ENCODE data around the gene ERVFRD-1. TPM values are rescaled to one million over a fixed set of nuclear protein-coding genes. Genes with fewer than 3 reads are reported as not detected.

The ERVFRD-1 gene
- total RNA-seq, 1 donor from 2014 or later: not detected

DNA sequence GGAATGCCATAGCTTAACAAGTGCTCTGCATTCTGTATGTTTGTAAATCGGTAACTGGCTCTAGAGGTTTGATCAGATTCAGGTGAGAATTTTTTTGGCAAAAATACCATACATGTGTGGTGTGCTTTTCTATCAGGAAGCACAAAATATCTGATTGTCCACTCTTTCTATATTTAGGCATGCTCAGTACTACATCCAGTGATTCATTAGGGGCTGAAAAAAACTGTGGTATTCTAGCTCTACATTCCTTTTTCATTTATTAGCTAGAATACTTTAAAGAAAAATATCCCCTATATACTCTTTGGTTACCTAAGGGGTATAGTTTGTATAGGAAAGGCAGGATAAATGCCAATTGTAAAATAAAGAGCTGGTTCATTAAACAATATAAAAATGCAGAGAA lies 56.8 kb downstream of the ERVFRD-1 start:
- DNase-seq (ENCODE audit: low read depth, low spot score): no peak

DNA sequence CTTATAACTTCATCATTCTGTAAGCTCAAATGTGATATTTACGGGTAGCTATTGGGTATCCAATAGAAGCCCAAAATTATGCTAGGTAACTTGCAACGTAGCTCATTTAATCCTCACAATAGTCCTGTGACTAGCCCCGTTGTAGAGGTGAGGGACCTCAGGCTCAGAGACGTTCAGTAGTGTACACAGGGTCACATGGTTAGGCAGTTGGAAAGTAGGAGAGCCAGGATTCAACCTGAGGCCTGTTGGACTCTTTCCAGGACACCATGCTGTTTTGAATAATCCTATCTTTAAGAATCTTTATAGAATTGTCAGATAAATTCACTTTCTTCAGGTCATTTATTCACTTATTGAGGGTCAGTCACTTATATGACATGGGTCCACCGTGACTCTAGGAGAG lies 58.2 kb downstream of the ERVFRD-1 start:
- DNase-seq (ENCODE audit: low read depth, low spot score): no peak

Other genes with a start within 250 kb of the ERVFRD-1 start
- not detected in 2 replicates for gene GCM2, start 229.7 kb downstream of the ERVFRD-1 start, total RNA-seq
- gene SYCP2L, start 224.7 kb downstream of the ERVFRD-1 start, total RNA-seq: not detected in 2 replicates
- gene ELOVL2, start 67.4 kb downstream of the ERVFRD-1 start, total RNA-seq: not detected in 2 replicates
- 12.8 and 17.4 TPM in 2 replicates for gene SMIM13, start 17.9 kb downstream of the ERVFRD-1 start, total RNA-seq
- 32.8 and 51.5 TPM in 2 replicates for gene NEDD9, start 120.9 kb upstream of the ERVFRD-1 start, total RNA-seq